WTC11 (cell line): ENCODE measurements around the gene TNFRSF6B.

Experiments used
- CREB1 ChIP-seq: sonication (generic); formaldehyde crosslinking; IDR thresholded peaks from 2 replicates; pipeline ENCODE4 v1.8.0; 2023; ENCODE audit warnings: mild to moderate bottlenecking, missing genetic modification reagents
- CTCF ChIP-seq: fragments of 200-600 bp; IDR thresholded peaks from 2 replicates; pipeline ENCODE4 v1.8.0; 2022; ENCODE audit warnings: antibody characterized with exemption
- FOXP1 ChIP-seq: sonication (generic); formaldehyde crosslinking; IDR thresholded peaks from 2 replicates; pipeline ENCODE4 v1.8.0; 2022; ENCODE audit warnings: missing genetic modification reagents, mild to moderate bottlenecking, moderate library complexity, borderline replicate concordance
- HMGXB4 ChIP-seq: sonication (generic); formaldehyde crosslinking; IDR thresholded peaks from 2 replicates; pipeline ENCODE4 v1.8.1; 2023; ENCODE audit warnings: mild to moderate bottlenecking, moderate library complexity, missing genetic modification reagents
- MAX ChIP-seq: sonication (generic); formaldehyde crosslinking; IDR thresholded peaks from 2 replicates; pipeline ENCODE4 v1.8.0; 2022; ENCODE audit warnings: mild to moderate bottlenecking, missing genetic modification reagents
- MXD4 ChIP-seq: fragments of 250-450 bp; sonication (Bioruptor Pico); IDR thresholded peaks from 2 replicates; pipeline ENCODE4 v1.8.0; 2021; ENCODE audit warnings: mild to moderate bottlenecking, moderate library complexity, borderline replicate concordance
- NR2C2 ChIP-seq: sonication (generic); formaldehyde crosslinking; IDR thresholded peaks from 2 replicates; pipeline ENCODE4 v1.8.0; 2022; ENCODE audit warnings: mild to moderate bottlenecking, missing genetic modification reagents
- NR3C1 ChIP-seq: sonication (generic); formaldehyde crosslinking; conservative IDR thresholded peaks from 2 replicates; pipeline ENCODE4 v1.8.1; 2023; ENCODE audit warnings: low read depth, mild to moderate bottlenecking, missing genetic modification reagents
- PRDM15 ChIP-seq: sonication (generic); formaldehyde crosslinking; IDR thresholded peaks from 2 replicates; pipeline ENCODE4 v1.8.0; 2022; ENCODE audit warnings: missing genetic modification reagents
- PREB ChIP-seq: sonication (generic); formaldehyde crosslinking; IDR thresholded peaks from 2 replicates; pipeline ENCODE4 v1.8.1; 2022; ENCODE audit warnings: mild to moderate bottlenecking, missing genetic modification reagents, moderate library complexity, borderline replicate concordance
- ZNF263 ChIP-seq: sonication (generic); formaldehyde crosslinking; IDR thresholded peaks from 2 replicates; pipeline ENCODE4 v1.8.1; 2022; ENCODE audit warnings: low read depth, mild to moderate bottlenecking, moderate library complexity, missing genetic modification reagents

- TF ChIP-seq CTCF, result no peak
- TF ChIP-seq NR3C1 (CRISPR knock-in tag), result no peak
- no peak for TF ChIP-seq FOXP1 (CRISPR knock-in tag)
- no peak for TF ChIP-seq PREB (CRISPR knock-in tag)
- no peak for TF ChIP-seq MXD4 (CRISPR knock-in tag)
- TF ChIP-seq ZNF263 (CRISPR knock-in tag), result no peak
- TF ChIP-seq CREB1 (CRISPR knock-in tag), result no peak
- no peak for TF ChIP-seq MAX (CRISPR knock-in tag)
- TF ChIP-seq HMGXB4 (CRISPR knock-in tag), result no peak
- TF ChIP-seq PRDM15 (CRISPR knock-in tag), result no peak
- no peak for TF ChIP-seq NR2C2
Observed at GRCh38 chr20:63688228-63689045, 8.0 kb upstream of the TNFRSF6B start.
